Panc1 (cell line): ENCODE measurements around the gene VSTM1. TPM values are rescaled to one million over a fixed set of nuclear protein-coding genes. Genes with fewer than 3 reads are reported as not detected.

Source experiments
- ATAC-seq: fragments of 200-7000 bp; cut with Tn5 transposase; 2 replicates; pipeline ENCODE4 v1.9.1; 2020; ENCODE audit warnings: mild to moderate bottlenecking, moderate library complexity
- BruUV-seq: library from RNA; stranded (reverse); fragments of 400-500 nt; replicated peaks from 2 replicates; lab custom pipeline; 2021; lab: Mats Ljungman, UMichigan
- CTCF ChIA-PET: fragments of 300-600 bp; sonication (Branson Sonifier 250); formaldehyde crosslinking; loops from one replicate; lab custom pipeline; 2022; ENCODE audit warnings: antibody characterized with exemption; lab: Charles Lee
- POLR2A ChIA-PET: fragments of 300-600 bp; sonication (Branson Sonifier 250); formaldehyde crosslinking; loops from one replicate; lab custom pipeline; 2022; ENCODE audit warnings: antibody characterized with exemption; lab: Charles Lee
- DNase-seq: peaks from one replicate; pipeline ENCODE4 v3.0.0-alpha.2; 2010; ENCODE audit warnings: low read depth, low spot score
- H3K27ac ChIP-seq: 2 replicates; pipeline ENCODE4 v1.5.1; 2011; ENCODE audit warnings: mild to moderate bottlenecking, low read length, inconsistent platforms
- H3K27me3 ChIP-seq: fragments of 200-500 bp; sonication (Bioruptor generic); 2 replicates; pipeline ENCODE4 v1.6.0; 2014; ENCODE audit warnings: low read length, inconsistent platforms; ENCODE audit not compliant: control insufficient read depth, insufficient read depth
- H3K36me3 ChIP-seq: fragments of 200-500 bp; sonication (Bioruptor generic); 2 replicates; pipeline ENCODE4 v1.5.1; 2014; ENCODE audit warnings: inconsistent platforms, mild to moderate bottlenecking, low read length, moderate library complexity; ENCODE audit not compliant: control insufficient read depth, insufficient read depth
- H3K4me1 ChIP-seq: 2 replicates; pipeline ENCODE4 v1.5.1; 2011; ENCODE audit warnings: inconsistent platforms, mild to moderate bottlenecking, low read length, moderate library complexity; ENCODE audit not compliant: control insufficient read depth, insufficient read depth
- H3K4me3 ChIP-seq, 2 experiments: 2 replicates each; pipeline ENCODE4 v1.5.1; 2011 to 2012; ENCODE audit warnings: low read depth in 2 of 2, low read length in 2 of 2, mild to moderate bottlenecking in 2 of 2, inconsistent platforms in 1 of 2, moderate library complexity in 1 of 2
- H3K9me3 ChIP-seq: fragments of 200-500 bp; sonication (Bioruptor generic); 2 replicates; pipeline ENCODE4 v1.5.1; 2014; ENCODE audit warnings: low read depth, mild to moderate bottlenecking, inconsistent platforms, low read length, moderate library complexity; ENCODE audit not compliant: control insufficient read depth, insufficient read depth
- CTCF ChIP-seq: fragments of 450-650 bp; IDR thresholded peaks from 2 replicates; pipeline ENCODE4 v1.5.1; 2017; ENCODE audit warnings: mild to moderate bottlenecking
- POLR2AphosphoS5 ChIP-seq: IDR thresholded peaks from 2 replicates; pipeline ENCODE4 v1.6.1; 2012; ENCODE audit warnings: mild to moderate bottlenecking, low read depth, low read length, moderate library complexity
- REST ChIP-seq, 2 experiments: IDR thresholded peaks; 2 replicates each; pipeline ENCODE4 v1.6.1; 2011 to 2012; ENCODE audit warnings: low read depth in 2 of 2, control low read depth in 1 of 2, low read length in 1 of 2, mild to moderate bottlenecking in 1 of 2, moderate library complexity in 1 of 2; ENCODE audit not compliant: insufficient read depth in 1 of 2
- SIN3A ChIP-seq: IDR thresholded peaks from 2 replicates; pipeline ENCODE4 v1.6.1; 2012; ENCODE audit warnings: low read depth, mild to moderate bottlenecking, low read length, moderate library complexity, borderline replicate concordance; ENCODE audit not compliant: insufficient read depth
- TCF7L2 ChIP-seq: IDR thresholded peaks from 2 replicates; pipeline ENCODE4 v1.6.1; 2011; ENCODE audit warnings: mild to moderate bottlenecking, low read depth, low read length, inconsistent platforms
- in situ Hi-C: cut with HindIII; loops from 2 replicates; pipeline ENCODE4 v1.10.0; 2016; ENCODE audit warnings: low sequenced_read_pairs, low pct_unique_long_range_greater_than_20kb
- intact Hi-C: fragments of 100-400 bp; cut with micrococcal nuclease; formaldehyde crosslinking; loops from one replicate; pipeline ENCODE4 v1.10.0; 2022; ENCODE audit not compliant: unreplicated experiment
- total RNA-seq: library from RNA; stranded (reverse); gene quantifications from one replicate; pipeline ENCODE4 v1.2.1, GENCODE V29; 2021; ENCODE audit not compliant: unreplicated experiment

Gene VSTM1
- total RNA-seq, 1 experiment from 2014 or later = 1.5 TPM

GRCh38 chr19:54106716-54107115, 43.0 kb upstream of the VSTM1 start:
- no peak for DNase-seq
- 0 out of 2 replicates have a peak, but pooled peaks cover 13% of the 10 kb centered on the region for H3K4me1 ChIP-seq
- H3K27ac ChIP-seq = no peak overlapping the region
- POLR2A ChIA-PET = interaction anchor here (0.6 kb wide), 1 partner anchor 313 kb away, joined by 4 read pairs; no protein-coding TSS in a partner anchor
- intact Hi-C loops (no loop called here), in situ Hi-C loops (no loop called here)
- TF ChIP-seq CTCF (no peak), TCF7L2 (no peak), REST (IDR thresholded peaks at IDR 0.05; ENCODE audit: insufficient read depth in 1 of 2, low read depth in 2 of 2, low read length in 1 of 2) (no peak), POLR2AphosphoS5 (no peak), SIN3A (no peak)
- no peaks in the 10 kb centered on the region for H3K27me3 ChIP-seq
- H3K4me3 ChIP-seq = no peak overlapping the region
- ATAC-seq = no peak
- CTCF ChIA-PET = no interaction called here
- BruUV-seq = no TSS peak
- no peaks in the 10 kb centered on the region for H3K9me3 ChIP-seq
- H3K36me3 ChIP-seq = no peaks in the 10 kb centered on the region; the same call in 1 of the 2 replicates

- BruUV-seq = no TSS peak
- TF ChIP-seq CTCF (no peak), REST (IDR thresholded peaks at IDR 0.05; ENCODE audit: insufficient read depth in 1 of 2, low read depth in 2 of 2, low read length in 1 of 2) (no peak), POLR2AphosphoS5 (no peak), TCF7L2 (no peak), SIN3A (no peak)
- ATAC-seq (no peak), DNase-seq (no peak)
- Histone ChIP-seq H3K27ac (no peak overlapping the region), H3K27me3 (no peaks in the 10 kb centered on the region), H3K4me3 (no peak overlapping the region), H3K9me3 (no peaks in the 10 kb centered on the region), H3K4me1 (0 out of 2 replicates have a peak, but pooled peaks cover 13% of the 10 kb centered on the region), H3K36me3 (no peaks in the 10 kb centered on the region; the same call in 1 of the 2 replicates)
- in situ Hi-C loops = no loop called here
- intact Hi-C loops = no loop called here
- CTCF ChIA-PET = no interaction called here
- POLR2A ChIA-PET = no interaction called here
These were observed 42.1 kb upstream of the VSTM1 start for GRCh38 chr19:54105796-54106195.
